NOMO-1 treated with dmso at 0.1 percent for 144 hours (cell line): ENCODE measurements around the gene KDM8.

Experiments
- DNase-seq: peaks from one replicate; lab custom pipeline; 2025; ENCODE audit not compliant: unreplicated experiment; lab: John Stamatoyannopoulos, UW

The KDM8 gene

DNA sequence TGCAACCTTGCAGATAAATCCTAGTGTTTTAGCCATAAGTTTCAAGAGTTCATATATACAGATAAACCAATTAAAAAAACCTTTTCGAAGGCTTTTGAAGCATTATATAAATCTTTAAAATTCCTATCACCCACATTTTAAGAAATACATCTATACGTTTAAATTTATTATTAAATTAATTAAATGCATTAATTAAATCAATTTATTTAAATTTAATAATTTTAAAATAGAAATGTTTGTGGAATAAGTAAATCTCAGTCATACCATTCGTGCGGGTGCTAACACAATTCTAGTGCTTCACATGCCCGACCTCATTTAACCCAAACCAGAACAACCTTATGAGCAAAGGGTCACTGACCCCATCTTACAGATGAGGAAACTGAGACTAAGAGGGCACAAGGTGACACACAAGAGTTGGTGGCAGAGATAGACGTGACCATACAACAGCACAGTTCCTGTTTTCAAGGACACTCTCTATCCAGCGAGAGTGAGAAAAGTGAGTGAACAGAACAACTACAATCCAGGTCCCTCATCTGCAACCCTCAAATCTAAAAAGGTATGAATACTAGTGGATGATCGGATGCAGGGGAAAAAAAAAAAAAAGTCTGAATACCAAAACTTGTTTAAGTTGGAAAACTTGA, 63.8 kb downstream of the KDM8 start:
- DNase-seq: no peak

DNA sequence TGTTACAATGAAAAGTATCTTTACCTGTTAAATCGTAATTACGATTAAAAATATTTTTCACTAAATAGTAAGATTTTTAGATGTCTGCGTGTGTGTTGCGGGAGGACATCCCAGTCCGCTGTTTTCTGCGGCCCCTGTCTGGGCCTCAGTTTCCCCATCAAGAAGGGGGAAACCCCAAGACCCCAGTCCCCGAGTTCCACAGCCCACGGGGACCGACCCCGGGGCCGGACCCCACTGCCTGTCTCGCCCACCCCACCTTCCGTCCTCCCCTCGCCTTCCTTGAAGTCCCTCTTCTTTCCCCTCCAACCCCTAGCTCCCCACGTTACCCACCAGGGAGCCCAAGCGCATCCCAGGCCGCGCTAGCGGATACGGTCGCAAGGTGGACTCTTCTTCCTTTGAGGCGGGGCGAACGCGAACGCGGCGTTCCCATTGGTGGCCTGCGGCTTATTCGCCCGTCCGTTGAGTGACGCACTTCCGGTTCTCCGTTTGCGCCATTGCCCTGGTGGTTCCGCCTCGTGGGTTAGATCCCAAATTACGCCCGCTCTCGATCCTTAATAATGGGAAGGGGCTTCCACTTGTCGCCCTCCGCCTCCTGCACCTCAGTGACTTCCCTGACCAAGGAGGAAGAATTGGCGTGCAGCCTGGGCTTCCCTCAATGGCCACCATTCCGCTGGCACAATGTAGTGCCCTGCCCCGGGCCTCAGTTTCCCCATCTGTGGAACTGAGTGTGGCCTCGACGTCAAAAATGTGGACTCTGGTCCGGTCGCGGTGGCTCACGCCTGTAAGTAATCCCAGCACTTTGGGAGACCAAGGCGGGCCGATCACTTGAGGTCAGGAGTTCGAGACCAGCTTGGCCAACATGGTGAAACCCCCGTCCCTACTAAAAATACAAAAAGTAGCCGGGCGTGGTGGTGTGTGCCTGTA, 65.3 kb downstream of the KDM8 start, which contains the start of gene NSMCE1:
TSS of gene NSMCE1 (minus strand) at position 397 of the 924 bp plus-strand sequence. CDS start 11,202 bp downstream, outside the sequence.
- DNase-seq: peak; percentile 95

DNA sequence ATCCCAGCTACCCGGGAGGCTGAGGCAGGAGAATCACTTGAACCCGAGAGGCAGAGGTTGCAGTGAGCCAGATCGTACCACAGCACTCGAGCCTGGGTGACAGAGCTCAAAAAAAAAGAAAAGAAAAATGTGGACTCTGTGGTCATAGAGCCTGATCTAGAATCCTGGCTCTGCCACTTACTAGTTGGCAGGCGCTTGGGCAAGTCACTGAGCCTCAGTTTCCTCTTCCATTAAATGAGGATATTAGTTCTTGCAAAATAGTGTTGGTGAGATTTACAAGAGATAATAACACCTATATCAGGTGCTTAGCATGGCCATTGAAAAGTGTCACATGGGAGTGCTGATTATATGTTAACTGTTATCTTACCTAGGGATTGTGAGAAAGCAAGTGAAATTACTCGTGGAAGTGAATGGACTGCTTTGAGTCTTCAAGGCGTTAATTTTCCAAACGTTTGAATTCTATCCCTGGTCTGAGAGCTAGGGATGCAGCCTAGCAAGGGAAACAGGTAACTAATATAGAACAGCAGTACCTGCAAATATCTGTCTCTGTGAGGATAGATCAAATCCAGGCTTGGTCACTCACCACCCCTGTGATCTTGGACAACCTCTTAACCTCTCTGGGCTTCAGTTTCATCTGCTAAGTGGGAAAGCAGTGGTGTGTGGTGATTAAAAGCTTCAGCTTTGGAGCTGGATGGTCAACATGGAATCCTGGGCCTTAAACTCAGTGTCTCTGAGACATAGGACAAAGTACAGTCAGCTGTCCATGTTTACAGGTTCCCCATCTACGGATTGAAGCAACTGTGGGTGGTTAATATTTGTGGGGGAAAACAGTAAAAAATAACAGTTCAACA, 66.2 kb downstream of the KDM8 start:
- DNase-seq: no peak

GRCh38 chr16:27270349-27270748, 67.0 kb downstream of the KDM8 start:
- no peak for DNase-seq
